Activated gamma-delta T cell treated with anti-CD3 and anti-CD28 coated beads, Interleukin-2, amount 50 U/mL, for 16 hours (primary cell): ENCODE measurements around the gene TMEM225.
"Not testable (repeated sequence)": the region's sequence is repeated elsewhere in the genome, so short reads cannot be mapped to it uniquely, and the experiment has no call there.

Experiments
- DNase-seq: peaks from one replicate; pipeline ENCODE4 v3.0.0-alpha.2; 2020; ENCODE audit warnings: low read depth

The TMEM225 gene, protein sequence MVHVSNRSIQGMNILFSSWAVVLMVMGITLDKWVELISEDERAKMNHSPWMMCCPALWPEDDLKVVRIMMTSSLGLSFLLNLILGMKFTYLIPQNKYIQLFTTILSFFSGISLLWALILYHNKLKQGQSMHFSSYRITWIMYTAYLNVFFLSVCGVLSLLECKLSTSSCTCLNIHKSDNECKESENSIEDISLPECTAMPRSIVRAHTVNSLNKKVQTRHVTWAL

DNA sequence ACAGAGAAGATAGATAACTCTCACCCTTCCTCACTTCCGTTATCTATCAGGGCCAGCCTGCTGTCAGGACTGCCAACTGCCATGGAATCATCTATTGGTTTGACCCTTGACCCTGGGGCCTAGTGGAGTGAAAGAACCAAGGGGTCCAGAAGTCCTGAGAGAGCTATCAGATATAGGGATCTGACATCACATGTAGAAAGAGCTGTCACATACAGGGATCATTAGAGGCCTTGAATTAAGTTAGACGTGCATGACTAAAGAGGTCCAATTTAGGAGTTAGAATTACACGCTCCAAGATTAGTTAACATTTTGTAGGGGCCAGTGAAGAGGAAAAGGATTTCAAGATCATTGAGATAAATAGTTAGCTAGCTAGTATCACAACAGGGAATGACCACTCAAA lies at the start of gene TMEM225:
Gene TMEM225 (minus strand): TSS at position 101 of the 400 bp plus-strand sequence. CDS start 245 bp downstream, outside the sequence.
- DNase-seq, result no peak

DNA sequence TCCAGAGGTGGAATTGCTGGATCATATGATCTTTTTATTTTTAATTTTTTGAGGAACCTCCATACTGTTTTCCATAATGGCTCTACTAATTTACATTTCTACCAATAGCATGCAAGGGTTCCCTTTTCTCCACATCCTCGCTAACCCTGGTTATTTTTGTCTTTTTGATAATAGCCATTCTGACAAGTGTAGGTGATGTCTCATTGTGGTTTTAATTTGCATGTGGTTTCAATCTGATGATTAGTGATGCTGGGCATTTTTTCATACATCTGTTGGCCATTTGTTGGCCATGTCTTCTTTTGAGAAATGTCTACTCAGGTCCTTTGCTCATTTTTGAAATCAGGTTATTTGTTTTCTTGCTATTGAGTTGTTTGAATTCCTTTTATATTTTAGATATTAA lies 38.6 kb upstream of the TMEM225 start:
- no peak for DNase-seq

DNA sequence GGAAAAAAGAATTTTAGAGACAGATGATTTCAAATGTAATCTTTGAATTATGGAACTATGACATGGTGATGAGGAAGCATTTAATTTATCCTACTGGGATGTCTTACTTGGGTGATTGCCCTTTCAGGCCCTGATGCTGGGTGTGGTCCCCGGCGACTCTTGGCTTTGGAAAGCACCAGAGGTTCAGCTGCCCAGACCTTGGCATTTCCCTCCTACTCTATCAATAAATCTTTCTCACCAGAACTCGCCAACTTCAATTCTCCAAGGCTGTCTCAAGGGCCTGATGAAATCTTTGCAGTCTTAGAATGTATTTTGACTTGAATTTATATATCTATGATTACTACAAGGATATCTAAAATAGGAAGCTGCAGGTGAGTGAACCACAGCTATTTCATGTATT lies 35.5 kb upstream of the TMEM225 start:
- no peak for DNase-seq

DNA sequence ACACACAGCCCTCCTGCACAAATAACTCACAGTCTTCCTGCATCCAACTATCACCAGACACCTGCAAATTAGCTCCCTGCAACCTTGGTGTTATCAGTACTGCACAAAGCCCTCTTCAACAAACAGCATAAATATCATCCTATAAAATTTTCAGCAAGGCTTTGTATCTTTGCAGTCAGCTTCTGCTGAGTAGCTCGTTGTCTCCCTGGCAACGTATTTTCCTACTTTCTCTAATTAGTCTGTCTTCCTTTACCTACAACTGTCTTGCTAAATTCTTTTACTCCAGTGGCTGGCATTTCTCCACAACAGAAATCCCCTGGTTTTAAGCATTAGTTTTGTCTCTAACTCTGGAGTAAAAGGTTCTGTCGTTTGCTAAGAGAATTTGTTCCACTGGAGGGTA lies 20.4 kb upstream of the TMEM225 start:
- no peak for DNase-seq

DNA sequence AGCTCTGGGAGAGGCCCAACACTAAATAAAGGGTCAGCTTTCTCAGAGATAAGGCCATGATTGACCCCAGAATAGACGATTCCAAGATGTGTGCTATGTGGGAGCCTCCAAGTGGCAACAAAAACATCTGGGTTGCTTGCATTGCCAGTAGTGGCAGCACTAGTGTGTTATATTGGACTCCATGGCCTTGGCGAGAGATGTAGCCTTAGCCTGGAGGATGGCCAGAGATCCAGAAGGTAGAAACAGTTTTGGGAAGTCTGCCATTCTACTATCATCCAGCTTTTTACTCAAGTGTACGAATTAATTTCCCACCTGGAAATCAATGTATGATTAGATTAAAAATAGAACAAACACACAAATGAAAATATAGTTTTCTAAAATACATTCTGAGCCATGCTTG lies 19.5 kb upstream of the TMEM225 start:
- no peak for DNase-seq

DNA sequence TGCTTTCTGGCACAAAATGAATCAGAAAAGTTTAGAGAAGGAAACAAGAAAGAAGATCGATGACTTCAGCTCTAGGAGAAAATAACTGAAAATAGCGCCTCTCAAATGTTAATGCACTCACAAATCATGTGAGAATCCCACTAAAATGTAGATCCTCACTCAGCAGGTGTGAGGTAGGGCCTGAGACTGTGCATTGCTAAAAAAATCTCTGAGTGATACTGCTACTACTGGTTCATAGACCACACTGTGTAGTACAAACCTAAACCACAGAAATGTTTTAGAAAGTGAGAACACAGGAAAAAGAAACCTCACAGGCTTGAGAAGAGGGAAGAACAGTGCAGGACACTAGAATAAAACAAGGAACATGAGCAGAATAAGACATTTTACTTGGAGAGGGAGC lies 18.5 kb upstream of the TMEM225 start:
- DNase-seq, result no peak

DNA sequence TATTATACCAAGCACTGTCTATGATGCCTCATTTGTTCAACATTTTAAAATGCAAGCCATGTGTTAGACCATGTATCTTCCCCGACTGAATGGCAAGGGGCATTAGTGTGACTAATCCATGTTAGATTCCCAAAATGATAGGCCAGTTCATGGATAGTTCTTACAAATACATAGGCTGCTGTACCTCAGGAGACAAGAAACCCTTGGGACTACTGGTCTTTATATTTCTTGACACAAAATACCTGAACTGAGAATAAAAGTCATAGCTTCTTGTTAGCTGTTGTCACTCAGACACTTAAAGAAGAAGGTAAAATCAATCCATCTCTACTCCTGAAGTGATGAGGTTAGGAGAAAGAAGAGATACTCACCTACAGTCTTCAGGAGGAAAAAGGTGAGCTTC lies 16.4 kb upstream of the TMEM225 start, which contains the start of gene OR8D4:
Gene OR8D4 (plus strand): TSS at position 301 of the 400 bp plus-strand sequence. CDS start 4,265 bp downstream, outside the sequence.
- no peak for DNase-seq

DNA sequence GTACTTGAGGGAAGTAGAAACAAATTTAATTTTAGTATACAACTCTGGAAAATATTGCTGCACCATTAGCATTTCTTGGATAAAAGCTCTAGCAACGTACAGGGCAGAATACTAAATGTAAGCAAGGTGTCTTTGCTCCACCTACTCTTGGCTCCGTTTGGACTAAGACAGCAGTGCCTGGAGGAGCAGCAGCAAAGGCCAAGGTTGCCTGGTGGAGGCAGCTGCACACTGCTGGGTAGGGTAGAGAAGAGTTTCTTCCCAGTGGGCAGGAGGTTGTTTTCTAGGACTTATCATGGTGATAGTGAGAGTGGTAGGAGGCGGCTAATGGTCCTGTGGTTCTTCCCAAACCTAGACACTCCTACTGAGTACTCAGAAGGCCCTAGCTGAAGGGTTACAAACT lies 14.3 kb upstream of the TMEM225 start:
- no peak for DNase-seq

DNA sequence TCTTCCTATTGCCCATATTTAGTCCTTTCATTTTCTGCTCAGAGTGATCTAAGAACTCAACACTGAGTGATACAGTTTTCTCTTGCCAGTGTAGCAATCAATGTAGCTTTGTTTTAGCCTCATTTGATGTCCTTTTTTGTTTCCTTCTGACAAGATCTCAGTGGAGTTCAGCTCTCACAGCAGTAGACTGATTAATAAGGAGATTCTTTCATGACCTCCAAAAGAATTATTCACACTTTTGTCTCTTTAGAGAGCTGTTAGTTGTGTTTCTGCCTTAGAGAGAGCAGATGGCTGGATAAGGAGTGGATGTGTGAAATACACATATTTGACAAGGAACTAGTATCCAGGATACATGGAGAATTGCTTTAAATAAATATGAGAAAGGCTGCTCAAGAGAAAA lies 6.6 kb upstream of the TMEM225 start:
- no peak for DNase-seq

DNA sequence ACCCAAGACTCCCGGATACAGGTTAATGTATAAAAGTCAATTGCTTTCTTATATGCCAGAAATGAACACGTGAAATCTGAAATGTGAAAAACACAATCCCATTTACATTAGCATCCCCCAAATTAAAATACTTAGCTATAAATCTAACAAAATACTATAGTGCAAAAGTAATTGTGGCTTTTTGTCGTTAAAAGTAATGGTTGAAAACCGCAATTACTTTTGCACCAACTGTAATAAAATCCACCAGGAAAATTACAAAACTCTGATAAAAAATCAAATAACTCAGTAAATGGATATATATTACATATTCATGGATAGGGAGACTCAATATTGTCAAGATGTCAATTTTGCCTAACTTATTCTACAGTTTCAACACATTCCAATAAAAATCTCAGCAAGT lies 4.6 kb downstream of the TMEM225 start:
- no peak for DNase-seq

DNA sequence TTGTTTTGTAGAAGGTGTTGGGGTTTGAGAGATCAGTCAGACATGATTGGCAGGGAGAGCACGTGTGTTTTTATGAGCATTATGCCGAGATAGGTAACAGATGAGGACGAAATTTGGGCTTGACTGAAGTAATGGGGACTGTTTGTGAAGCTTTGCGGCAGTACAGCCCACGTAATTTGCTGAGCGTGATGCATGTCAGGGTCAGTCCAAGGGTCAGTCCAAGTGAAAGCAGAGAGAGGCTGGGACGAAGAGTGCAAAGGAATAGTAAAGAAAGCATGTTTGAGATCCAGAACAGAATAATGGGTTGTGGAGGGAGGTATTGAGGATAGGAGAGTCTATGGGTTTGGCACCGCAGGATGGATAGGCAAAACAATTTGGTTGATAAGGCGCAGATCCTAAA lies 17.7 kb downstream of the TMEM225 start:
- DNase-seq, result not testable (repeated sequence)

DNA sequence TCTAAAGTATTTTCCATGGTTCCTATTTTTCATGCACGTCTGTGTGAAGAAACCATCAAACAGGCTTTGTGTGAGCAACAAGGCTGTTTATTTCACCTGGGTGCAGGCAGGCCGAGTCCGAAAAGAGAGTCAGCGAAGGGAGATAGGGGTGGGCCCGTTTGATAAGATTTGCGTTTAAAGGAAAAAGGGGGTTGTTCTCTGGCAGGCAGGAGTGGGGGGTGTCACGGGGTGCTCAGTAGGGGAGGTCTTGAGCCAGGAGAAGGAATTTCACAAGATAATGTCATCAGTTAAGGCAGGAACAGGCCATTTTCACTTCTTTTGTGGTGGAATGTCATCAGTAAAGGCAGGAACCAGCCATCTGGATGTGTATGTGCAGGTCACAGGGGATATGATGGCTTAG lies 20.2 kb downstream of the TMEM225 start:
- not testable (repeated sequence) for DNase-seq

DNA sequence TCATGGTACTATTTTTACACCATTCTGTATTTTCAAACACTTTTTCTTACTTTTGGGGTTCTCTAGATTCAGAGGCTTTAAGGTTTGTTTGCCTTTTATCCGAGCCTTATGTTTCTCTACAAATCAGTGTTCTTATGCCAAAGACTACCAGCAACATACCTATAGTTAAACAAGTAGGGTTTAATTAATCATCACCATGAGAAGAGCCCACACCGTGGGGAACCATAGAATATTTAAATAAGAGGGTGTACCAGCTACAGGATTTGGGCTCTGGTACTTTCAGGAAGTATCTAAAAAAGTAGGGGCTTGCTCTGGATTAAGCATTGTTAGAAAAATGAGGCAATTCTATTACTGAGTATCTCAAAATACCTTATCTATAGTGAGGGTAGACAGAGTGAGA lies 25.7 kb downstream of the TMEM225 start:
- no peak for DNase-seq

DNA sequence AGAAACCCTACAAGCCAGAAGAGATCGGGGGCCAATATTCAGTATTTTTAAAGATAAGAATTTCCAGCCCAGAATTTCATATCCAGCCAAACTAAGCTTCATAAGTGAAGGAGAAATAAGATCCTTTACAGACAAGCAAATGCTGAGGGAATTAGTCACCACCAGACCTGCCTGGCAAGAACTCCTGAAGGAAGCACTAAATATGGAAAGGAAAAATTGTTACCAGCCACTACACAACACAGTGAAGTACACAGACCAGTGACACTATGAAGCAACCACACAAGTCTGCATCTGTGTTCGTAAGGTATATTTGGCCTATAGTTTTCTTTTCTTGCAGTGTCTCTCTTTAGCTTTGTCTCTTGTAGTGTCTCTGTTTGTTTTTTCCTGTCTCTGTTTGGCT lies 29.0 kb downstream of the TMEM225 start:
- DNase-seq, result no peak

DNA sequence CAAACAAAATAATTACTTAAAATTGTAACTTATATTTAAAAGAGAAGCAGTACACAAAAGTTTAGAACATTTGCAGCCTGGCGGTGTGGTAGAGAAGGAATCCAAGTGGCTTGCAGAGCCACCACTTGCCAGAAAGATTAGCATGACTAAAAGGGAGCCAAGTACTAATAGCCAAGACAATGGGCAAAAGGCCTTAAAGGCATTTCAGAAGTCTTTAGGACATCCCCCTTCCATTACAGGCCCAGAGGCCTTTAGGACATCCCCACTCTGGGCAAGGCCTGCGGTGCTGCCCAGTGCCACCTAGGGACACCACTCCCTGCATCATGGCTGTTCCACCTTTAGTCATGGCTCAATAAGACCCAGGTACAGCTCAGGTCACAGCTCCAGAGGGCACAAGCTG lies 32.4 kb downstream of the TMEM225 start:
- DNase-seq, result no peak

DNA sequence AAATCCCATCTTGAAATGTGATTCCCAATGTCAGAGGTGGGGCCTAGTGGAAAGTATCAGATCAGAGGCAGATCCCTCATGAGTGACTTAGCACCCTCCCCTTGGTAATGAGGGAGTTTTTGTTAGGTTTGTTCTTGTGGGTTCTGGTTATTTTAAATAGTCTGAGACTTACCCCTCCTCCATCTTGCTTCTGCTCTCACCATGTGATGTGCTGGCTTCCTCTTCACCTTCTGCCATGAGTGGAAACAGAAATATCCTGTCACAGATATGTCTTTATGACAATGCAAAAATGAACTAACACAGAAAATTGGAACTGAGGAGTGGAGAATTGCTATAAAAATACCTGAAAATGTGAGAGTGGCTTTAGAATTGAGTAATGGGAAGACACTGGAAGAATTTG lies 33.1 kb downstream of the TMEM225 start:
- DNase-seq, result no peak

DNA sequence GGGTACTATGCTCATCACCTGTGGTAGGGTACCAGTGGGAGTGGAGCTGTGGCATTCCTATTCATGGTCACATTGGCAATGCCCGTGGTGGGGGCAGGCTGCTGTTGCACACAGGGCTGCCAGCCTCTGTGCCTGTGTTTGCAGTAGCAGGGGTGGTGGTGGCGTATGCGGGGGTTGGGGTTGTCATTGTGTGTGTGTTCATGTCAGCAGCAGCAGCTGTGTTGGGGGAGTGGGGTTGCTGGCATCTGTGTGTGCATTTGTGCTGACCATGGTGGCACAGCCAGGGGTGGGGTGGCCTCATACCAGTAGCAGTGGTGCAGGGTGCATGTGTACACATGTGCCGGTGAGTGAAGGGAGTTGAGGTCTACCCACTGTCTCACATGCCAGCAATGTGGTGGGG lies 34.4 kb downstream of the TMEM225 start:
- no peak for DNase-seq

DNA sequence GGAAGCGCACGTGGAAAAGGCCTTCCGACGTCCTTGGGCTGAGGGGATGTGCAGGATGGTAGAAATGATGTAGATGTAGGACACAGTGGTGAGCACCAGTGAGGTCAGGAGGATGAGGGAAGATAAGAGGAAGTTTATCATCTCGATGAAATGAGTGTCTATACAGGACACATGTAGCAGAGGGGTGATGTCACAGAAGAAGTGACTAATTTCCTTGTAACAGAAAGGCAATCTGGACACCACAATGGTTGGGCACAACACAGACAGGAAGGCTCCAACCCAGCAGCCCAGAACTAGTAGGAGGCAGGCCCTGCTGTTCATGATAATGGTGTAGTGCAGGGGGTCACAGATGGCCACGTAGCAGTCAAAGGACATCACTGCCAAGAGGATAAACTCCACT lies 44.3 kb downstream of the TMEM225 start:
- no peak for DNase-seq

DNA sequence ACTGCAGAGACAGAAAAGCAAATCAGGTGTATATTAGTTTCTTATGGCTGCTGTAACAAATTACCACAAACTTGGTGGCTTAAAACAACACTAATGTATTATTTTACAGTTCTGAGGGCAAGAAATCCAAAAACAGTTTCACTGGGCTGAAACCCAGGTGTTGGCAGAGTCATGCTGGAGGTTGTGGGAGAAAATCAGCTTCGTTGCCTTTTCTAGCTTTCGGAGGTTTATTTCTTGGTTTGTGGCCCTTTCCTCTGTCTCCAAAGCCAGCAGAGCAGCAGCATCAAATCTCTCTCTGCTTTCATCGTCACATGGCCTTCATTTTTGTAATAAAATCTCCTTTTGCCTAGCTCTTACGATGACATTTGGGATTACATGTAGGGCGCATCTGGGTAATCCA lies 46.3 kb downstream of the TMEM225 start:
- no peak for DNase-seq

DNA sequence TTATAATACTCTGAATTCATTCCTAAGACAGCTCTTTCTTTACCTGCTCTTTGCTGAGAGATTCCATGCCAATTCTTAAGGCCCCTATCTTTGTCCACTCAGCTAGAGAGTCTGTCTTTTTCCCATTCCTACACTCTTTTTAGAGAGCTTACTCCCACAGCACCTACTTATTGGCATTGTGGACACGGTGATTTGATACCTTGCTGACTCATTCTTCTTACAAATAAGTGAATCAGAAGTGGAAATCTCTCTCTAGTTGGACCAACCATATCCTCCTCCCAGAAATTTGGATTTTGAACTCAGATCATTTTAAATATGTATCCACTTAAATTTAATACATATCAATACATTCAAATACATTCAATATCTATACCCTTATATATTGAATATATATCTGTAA lies 46.8 kb downstream of the TMEM225 start:
- DNase-seq, result no peak

DNA sequence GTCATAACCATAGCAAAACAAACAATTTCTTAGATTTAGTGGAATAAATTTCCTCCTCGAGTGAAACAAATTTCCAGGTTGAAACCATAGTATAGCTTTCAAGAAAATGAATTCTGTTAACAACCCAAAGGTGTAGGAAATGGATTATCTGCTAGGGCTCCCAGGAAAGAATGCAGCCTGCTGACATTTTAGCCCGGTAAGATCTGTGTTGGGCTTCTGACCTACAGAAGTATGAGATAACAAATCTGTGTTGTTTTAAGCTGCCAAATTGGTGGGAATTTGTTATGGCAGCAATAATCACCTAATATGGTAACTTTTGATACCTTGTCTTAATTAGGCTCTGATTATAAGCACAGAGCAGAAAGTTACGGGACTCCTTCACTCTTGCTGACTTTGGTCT lies 47.3 kb downstream of the TMEM225 start:
- DNase-seq, result no peak

DNA sequence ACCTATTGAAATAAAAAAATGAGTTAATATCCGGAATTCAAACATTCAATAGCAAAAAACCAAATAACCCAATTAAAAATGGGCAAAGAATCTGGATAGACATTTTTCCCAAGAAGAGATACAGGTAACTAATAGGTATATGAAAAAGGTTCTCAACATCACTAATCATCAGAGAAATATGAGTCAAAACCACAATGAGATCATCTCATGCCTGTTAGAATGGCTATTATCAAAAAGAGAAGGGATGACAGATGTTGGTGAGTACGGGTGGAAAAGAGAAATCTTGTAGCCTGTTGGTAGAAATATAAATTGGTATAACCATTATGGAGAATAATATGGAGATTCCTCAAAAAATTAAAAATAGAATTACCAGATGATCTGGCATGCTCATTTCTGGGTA lies 52.4 kb downstream of the TMEM225 start:
- no peak for DNase-seq
